Caco-2 (cell line): Measurements from ENCODE around the gene HERPUD2. TPM values are rescaled to one million over a fixed set of nuclear protein-coding genes. Genes with fewer than 3 reads are reported as not detected.

Experiments
- BruUV-seq: library from RNA; stranded (reverse); fragments of 400-500 nt; replicated peaks from 2 replicates; lab custom pipeline; 2021; lab: Mats Ljungman, UMichigan
- CTCF ChIA-PET: fragments of 300-600 bp; sonication (Branson Sonifier 250); formaldehyde crosslinking; loops from one replicate; lab custom pipeline; 2022; ENCODE audit warnings: antibody characterized with exemption; lab: Charles Lee
- POLR2A ChIA-PET: fragments of 300-600 bp; sonication (Branson Sonifier 250); formaldehyde crosslinking; loops from one replicate; lab custom pipeline; 2022; ENCODE audit warnings: antibody characterized with exemption; lab: Charles Lee
- DNase-seq, 2 experiments: peaks; one replicate each; pipeline versions ENCODE4 v3.0.0 to v3.0.0-alpha.2; 2020 to 2022
- H3K27me3 ChIP-seq: replicated peaks from 2 replicates; pipeline ENCODE4 v1.6.0; 2011; ENCODE audit warnings: low read length; ENCODE audit not compliant: control insufficient read depth, insufficient read depth
- H3K36me3 ChIP-seq: 2 replicates; pipeline ENCODE4 v1.5.1; 2011; ENCODE audit warnings: low read length; ENCODE audit not compliant: control insufficient read depth, insufficient read depth
- H3K4me1 ChIP-seq: fragments of 250-450 bp; sonication (Bioruptor Pico); 2 replicates; pipeline ENCODE4 v1.5.1; 2020; ENCODE audit warnings: mild to moderate bottlenecking
- H3K4me3 ChIP-seq: 2 replicates; pipeline ENCODE4 v1.5.1; 2011; ENCODE audit warnings: low read depth, mild to moderate bottlenecking, control low read depth, low read length
- H3K9me3 ChIP-seq: fragments of 250-450 bp; sonication (Bioruptor Pico); 2 replicates; pipeline ENCODE4 v1.5.1; 2020; ENCODE audit warnings: mild to moderate bottlenecking, moderate library complexity
- H3K27ac Mint-ChIP-seq: one replicate; pipeline ENCODE4 v1.8.0; 2022; ENCODE audit warnings: mixed read lengths; ENCODE audit not compliant: unreplicated experiment
- H3K27me3 Mint-ChIP-seq: one replicate; pipeline ENCODE4 v1.8.0; 2022; ENCODE audit warnings: mixed read lengths; ENCODE audit not compliant: insufficient read depth, unreplicated experiment
- H3K36me3 Mint-ChIP-seq: one replicate; pipeline ENCODE4 v1.8.0; 2022; ENCODE audit warnings: mild to moderate bottlenecking, mixed read lengths; ENCODE audit not compliant: insufficient read depth, unreplicated experiment
- H3K4me1 Mint-ChIP-seq: one replicate; pipeline ENCODE4 v1.8.0; 2022; ENCODE audit warnings: low read depth, mixed read lengths; ENCODE audit not compliant: unreplicated experiment
- H3K4me3 Mint-ChIP-seq: one replicate; pipeline ENCODE4 v1.8.0; 2022; ENCODE audit warnings: mild to moderate bottlenecking, moderate library complexity, mixed read lengths; ENCODE audit not compliant: unreplicated experiment
- H3K9me3 Mint-ChIP-seq: one replicate; pipeline ENCODE4 v1.8.0; 2022; ENCODE audit warnings: mixed read lengths; ENCODE audit not compliant: unreplicated experiment
- CTCF ChIP-seq, 2 experiments: fragments of 200-600 bp in 1 of 2; IDR thresholded peaks; 1 replicate in 1 of 2; 2 replicates in 1 of 2; pipeline versions ENCODE4 v1.5.1 to v1.8.0; 2011 to 2022; ENCODE audit warnings: antibody characterized with exemption in 1 of 2, control low read depth in 1 of 2, inconsistent platforms in 1 of 2, low read depth in 1 of 2, low read length in 1 of 2, mild to moderate bottlenecking in 1 of 2, moderate library complexity in 1 of 2; ENCODE audit not compliant: insufficient read depth in 1 of 2, severe bottlenecking in 1 of 2, unreplicated experiment in 1 of 2
- intact Hi-C: fragments of 100-400 bp; cut with micrococcal nuclease; formaldehyde crosslinking; loops from one replicate; pipeline ENCODE4 v1.10.0; 2022; ENCODE audit not compliant: unreplicated experiment
- total RNA-seq: library from RNA; stranded (reverse); gene quantifications from 2 replicates; pipeline ENCODE4 v1.2.3, GENCODE V29; 2022

HERPUD2 gene
- total RNA-seq, 1 experiment from 2014 or later, result 25.2 TPM

DNA sequence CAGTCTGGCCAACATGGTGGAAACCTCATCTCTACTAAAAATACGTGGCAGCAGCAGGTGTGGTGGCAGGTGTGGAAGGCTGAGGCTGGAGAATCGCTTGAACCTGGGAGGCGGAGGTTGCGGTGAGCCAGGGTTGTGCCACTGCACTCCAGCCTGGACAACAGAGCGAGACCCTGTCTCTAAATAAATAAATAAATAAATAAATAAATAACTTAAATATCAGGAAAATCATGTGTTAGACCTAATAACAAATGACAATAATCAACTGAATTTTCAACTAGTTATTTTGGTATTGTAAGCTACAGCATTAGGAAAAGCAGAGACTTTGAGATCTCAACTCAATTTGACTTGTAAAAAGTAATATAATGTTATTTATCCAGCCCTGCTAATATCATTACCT, 9.2 kb downstream of the HERPUD2 start:
- H3K4me1 ChIP-seq, result no peaks in the 10 kb centered on the region
- CTCF ChIA-PET, result no interaction called here

GRCh38 chr7:35681231-35682029, 13.5 kb downstream of the HERPUD2 start:
- no peaks in the 10 kb centered on the region for H3K9me3 ChIP-seq
- TF ChIP-seq CTCF (IDR thresholded peaks at IDR 0.05; ENCODE audit: insufficient read depth in 1 of 2, low read depth in 1 of 2, low read length in 1 of 2, severe bottlenecking in 1 of 2, unreplicated experiment in 1 of 2), result no peak
- Mint-ChIP-seq H3K9me3 (no peaks in the 10 kb centered on the region), H3K4me1 (peaks cover 12% of the 10 kb centered on the region), H3K27me3 (no peaks in the 10 kb centered on the region), H3K27ac (no peak overlapping the region), H3K36me3 (peaks cover 24% of the 10 kb centered on the region), H3K4me3 (no peak overlapping the region)
- H3K4me3 ChIP-seq, result no peak overlapping the region
- H3K4me1 ChIP-seq, result no peaks in the 10 kb centered on the region
- no peaks in the 10 kb centered on the region for H3K27me3 ChIP-seq
- intact Hi-C loops, result no loop called here
- no peak for DNase-seq
- ChIA-PET CTCF (no interaction called here), POLR2A (no interaction called here)
- H3K36me3 ChIP-seq, result no peaks in the 10 kb centered on the region
- no TSS peak for BruUV-seq

More for the DNA sequence above, 9.2 kb downstream of the HERPUD2 start:
- H3K4me3 ChIP-seq, result no peak overlapping the region
- H3K9me3 Mint-ChIP-seq, result no peaks in the 10 kb centered on the region
- DNase-seq, result no peak
- POLR2A ChIA-PET, result no interaction called here
- H3K27ac Mint-ChIP-seq, result no peak overlapping the region
- no peaks in the 10 kb centered on the region for H3K27me3 ChIP-seq
- no peaks in the 10 kb centered on the region for H3K27me3 Mint-ChIP-seq
- peaks cover 18% of the 10 kb centered on the region for H3K4me1 Mint-ChIP-seq
- H3K4me3 Mint-ChIP-seq, result no peak overlapping the region
- no peaks in the 10 kb centered on the region for H3K9me3 ChIP-seq
- TF ChIP-seq CTCF (IDR thresholded peaks at IDR 0.05; ENCODE audit: insufficient read depth in 1 of 2, low read depth in 1 of 2, low read length in 1 of 2, severe bottlenecking in 1 of 2, unreplicated experiment in 1 of 2), result no peak
- intact Hi-C loops, result no loop called here
- no TSS peak for BruUV-seq
- H3K36me3 ChIP-seq, result no peaks in the 10 kb centered on the region
- peaks cover 22% of the 10 kb centered on the region for H3K36me3 Mint-ChIP-seq

GRCh38 chr7:35680403-35681013, 14.4 kb downstream of the HERPUD2 start:
- CTCF ChIA-PET, result no interaction called here
- Histone ChIP-seq H3K27me3 (no peaks in the 10 kb centered on the region), H3K4me1 (no peaks in the 10 kb centered on the region), H3K36me3 (no peaks in the 10 kb centered on the region), H3K4me3 (no peak overlapping the region), H3K9me3 (no peaks in the 10 kb centered on the region)
- Mint-ChIP-seq H3K4me1 (peaks cover 15% of the 10 kb centered on the region), H3K4me3 (no peak overlapping the region), H3K27ac (no peak overlapping the region), H3K36me3 (peaks cover 24% of the 10 kb centered on the region), H3K27me3 (no peaks in the 10 kb centered on the region), H3K9me3 (no peaks in the 10 kb centered on the region)
- TF ChIP-seq CTCF (IDR thresholded peaks at IDR 0.05; ENCODE audit: insufficient read depth in 1 of 2, low read depth in 1 of 2, low read length in 1 of 2, severe bottlenecking in 1 of 2, unreplicated experiment in 1 of 2), result no peak
- BruUV-seq, result no TSS peak
- intact Hi-C loops, result no loop called here
- DNase-seq, result no peak
- POLR2A ChIA-PET, result no interaction called here
